ENCODE measurements around the gene ZMIZ1.

DNA sequence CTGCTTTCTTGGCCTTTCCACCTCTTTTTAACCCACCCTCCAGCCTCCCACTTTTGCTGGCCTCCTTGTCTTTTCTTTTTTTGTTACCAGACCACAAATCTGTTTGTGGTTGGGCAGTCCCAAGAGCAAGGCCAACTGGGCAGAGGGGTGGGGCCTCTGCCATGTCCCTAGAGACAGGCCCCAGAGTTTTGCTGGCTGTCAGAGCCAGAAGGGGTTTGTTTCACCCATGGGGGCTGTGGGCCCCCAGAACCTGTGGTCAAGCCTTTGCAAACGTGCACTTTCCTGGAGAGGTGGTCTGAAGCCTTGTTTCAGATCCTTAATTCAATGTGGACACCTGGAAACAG lies 10.3 kb downstream of the ZMIZ1 start:
- TF ChIP-seq POLR2AphosphoS5 (IDR thresholded peaks at IDR 0.05; ENCODE audit: low read depth, low read length) (no peak), SIN3A (IDR thresholded peaks at IDR 0.05; ENCODE audit: borderline replicate concordance, insufficient read depth, low read length) (no peak)
